HUES64 (cell line): Measurements from ENCODE around the gene INTS7.

Experiments
- H3K27ac ChIP-seq: 2 replicates; pipeline ENCODE4 v1.7.0; 2013; ENCODE audit warnings: low read depth, low read length, inconsistent platforms
- H3K27me3 ChIP-seq: 2 replicates; pipeline ENCODE4 v1.6.1; 2013; ENCODE audit warnings: mild to moderate bottlenecking, low read length; ENCODE audit not compliant: insufficient read depth
- H3K36me3 ChIP-seq: 2 replicates; pipeline ENCODE4 v1.6.1; 2013; ENCODE audit warnings: mild to moderate bottlenecking, low read length; ENCODE audit not compliant: insufficient read depth
- H3K4me1 ChIP-seq: 2 replicates; pipeline ENCODE4 v1.6.1; 2013; ENCODE audit warnings: mild to moderate bottlenecking, low read length, moderate library complexity; ENCODE audit not compliant: insufficient read depth
- H3K4me3 ChIP-seq: 2 replicates; pipeline ENCODE4 v1.5.1; 2013; ENCODE audit warnings: mild to moderate bottlenecking, low read length, moderate library complexity
- H3K9ac ChIP-seq: 2 replicates; pipeline ENCODE4 v1.6.1; 2013; ENCODE audit warnings: mild to moderate bottlenecking, low read depth, low read length
- H3K9me3 ChIP-seq: 2 replicates; pipeline ENCODE4 v1.6.1; 2013; ENCODE audit warnings: low read depth, low read length; ENCODE audit not compliant: insufficient read depth
- WGBS: fragments of 150-250, 120-280 bp; methylation state at CpG from one replicate; pipeline ENCODE4 v1.1.7; 2013; ENCODE audit warnings: missing lambda C conversion rate; 5-methylcytosine and 5-hydroxymethylcytosine counted together

Gene INTS7

DNA sequence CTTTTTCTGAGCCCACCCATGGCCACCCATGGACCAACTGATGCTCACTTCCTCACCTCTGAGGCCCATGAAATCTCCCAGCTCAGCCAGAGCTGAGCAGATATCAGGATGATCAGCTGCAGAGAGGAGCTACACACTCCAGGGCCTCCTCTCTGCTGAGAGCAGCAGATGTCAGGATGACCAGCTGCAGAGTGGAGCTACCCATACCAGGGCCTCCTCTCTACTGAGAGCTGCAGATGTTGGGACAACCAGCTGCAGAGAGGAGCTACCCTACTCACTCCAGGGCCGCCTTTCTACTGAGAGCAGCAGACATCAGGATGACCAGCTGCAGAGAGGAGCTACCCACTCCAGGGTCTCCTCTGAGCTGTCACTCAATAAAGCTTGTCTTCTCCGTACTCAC, 133.4 kb downstream of the INTS7 start:
- no peaks in the 10 kb centered on the region for H3K36me3 ChIP-seq
- H3K27ac ChIP-seq = no peak overlapping the region
- H3K4me1 ChIP-seq = no peaks in the 10 kb centered on the region
- 87% methylated on average over 2 of the region's 2 CpGs for WGBS
- H3K27me3 ChIP-seq = no peaks in the 10 kb centered on the region
- H3K9me3 ChIP-seq = 0 out of 2 replicates have a peak, but pooled peaks cover 6% of the 10 kb centered on the region
- no peak overlapping the region for H3K4me3 ChIP-seq
- H3K9ac ChIP-seq = no peak overlapping the region

DNA sequence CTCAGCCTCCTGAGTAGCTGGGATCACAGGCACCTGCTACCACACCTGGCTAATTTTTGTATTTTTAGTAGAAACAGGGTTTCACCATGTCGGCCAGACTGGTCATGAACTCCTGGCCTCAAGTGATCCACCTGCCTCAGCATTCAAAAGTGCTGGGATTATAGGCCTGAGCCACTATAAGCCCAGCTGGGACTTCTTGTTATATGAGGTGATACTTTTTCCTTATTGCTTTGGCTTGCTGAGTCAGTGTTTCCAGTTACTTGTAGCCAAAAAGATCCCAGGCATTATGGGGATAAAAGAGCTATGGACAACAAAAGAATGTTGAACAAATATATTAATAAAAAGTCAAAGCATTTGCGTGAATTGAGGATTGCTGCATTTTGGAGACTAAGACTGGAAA, 134.9 kb downstream of the INTS7 start:
- Histone ChIP-seq H3K4me3 (no peak overlapping the region), H3K36me3 (no peaks in the 10 kb centered on the region), H3K4me1 (no peaks in the 10 kb centered on the region), H3K9ac (no peak overlapping the region), H3K9me3 (0 out of 2 replicates have a peak, but pooled peaks cover 6% of the 10 kb centered on the region), H3K27ac (no peak overlapping the region), H3K27me3 (no peaks in the 10 kb centered on the region)
- 86% methylated on average over 2 of the region's 2 CpGs for WGBS

DNA sequence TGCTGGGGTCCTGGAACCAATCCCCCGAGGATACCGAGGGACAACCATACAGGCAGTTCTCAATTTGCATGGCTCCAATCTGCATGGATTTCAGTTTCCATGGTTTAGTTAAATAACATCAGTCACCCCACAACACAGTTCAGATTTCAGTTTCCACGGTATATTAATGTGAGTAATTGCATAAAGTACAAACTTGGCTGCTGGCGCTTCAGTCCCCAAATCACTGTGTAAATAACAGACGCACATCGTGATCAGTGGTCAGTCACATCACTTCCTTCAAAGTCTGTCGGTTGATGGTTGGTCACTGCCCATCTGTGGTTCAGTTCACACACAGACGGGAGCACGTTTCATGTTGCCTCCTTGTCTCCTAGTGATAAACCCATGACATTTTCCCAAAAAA, 138.4 kb downstream of the INTS7 start:
- 91% methylated on average over 9 of the region's 9 CpGs for WGBS
- no peak overlapping the region for H3K9ac ChIP-seq
- no peak overlapping the region for H3K27ac ChIP-seq
- no peaks in the 10 kb centered on the region for H3K27me3 ChIP-seq
- no peaks in the 10 kb centered on the region for H3K4me1 ChIP-seq
- H3K9me3 ChIP-seq = 0 out of 2 replicates have a peak, but pooled peaks cover 6% of the 10 kb centered on the region
- no peaks in the 10 kb centered on the region for H3K36me3 ChIP-seq
- no peak overlapping the region for H3K4me3 ChIP-seq

DNA sequence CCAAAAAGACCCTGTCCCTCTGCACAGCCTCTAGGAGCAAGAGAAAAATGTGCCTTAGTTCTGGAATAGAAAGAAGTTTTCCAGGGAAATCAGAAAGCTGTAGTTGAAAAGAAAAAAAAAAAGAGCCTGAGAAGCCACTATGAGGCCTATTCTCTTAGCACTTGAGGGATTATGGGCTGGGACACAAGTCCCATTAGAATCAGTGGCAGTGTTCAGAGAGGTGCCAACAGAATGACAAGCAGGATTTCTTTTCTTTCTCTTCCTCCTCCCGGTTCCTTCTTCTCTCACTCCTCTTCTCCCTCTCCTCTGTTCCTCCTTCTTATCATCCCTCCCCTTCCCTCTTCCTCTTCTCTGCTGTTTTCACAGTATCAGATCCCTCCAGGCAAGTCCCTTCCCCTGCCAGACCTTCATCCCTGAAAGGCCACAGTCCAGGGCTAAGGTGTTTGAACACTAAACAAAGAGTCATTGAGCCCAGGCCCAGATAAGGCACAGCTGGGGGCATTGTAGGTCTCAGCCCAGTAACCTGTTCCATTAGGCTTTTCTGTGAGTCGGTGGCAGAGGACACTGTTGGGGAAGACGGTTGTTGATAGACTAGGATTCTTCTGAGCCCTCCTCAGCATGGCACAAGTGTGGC, 140.1 kb downstream of the INTS7 start:
- H3K4me3 ChIP-seq = no peak overlapping the region
- H3K9ac ChIP-seq = no peak overlapping the region
- H3K27me3 ChIP-seq = no peaks in the 10 kb centered on the region
- H3K27ac ChIP-seq = no peak overlapping the region
- no peaks in the 10 kb centered on the region for H3K4me1 ChIP-seq
- WGBS = 71% methylated on average over 3 of the region's 3 CpGs
- H3K9me3 ChIP-seq = no peaks in the 10 kb centered on the region
- no peaks in the 10 kb centered on the region for H3K36me3 ChIP-seq

DNA sequence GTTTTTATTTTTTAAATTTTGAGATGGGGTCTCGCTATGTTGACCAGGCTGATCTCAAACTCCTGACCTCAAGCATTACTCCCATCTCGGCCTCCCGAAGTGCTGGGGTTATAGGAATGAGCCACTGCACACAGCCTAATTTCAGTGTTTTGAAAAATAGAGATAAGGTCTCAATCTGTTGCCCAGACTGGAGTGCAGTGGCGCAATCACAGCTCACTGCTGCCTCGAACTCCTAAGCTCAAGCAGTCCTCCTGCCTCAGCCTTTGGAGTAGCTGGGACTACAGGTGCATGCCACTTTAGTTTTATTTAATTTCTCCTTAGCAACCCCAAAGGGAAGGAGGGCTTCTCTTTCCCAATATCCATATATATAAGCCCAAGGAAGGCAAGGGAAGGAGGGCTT, 141.0 kb downstream of the INTS7 start:
- no peaks in the 10 kb centered on the region for H3K27me3 ChIP-seq
- H3K36me3 ChIP-seq = no peaks in the 10 kb centered on the region
- H3K27ac ChIP-seq = no peak overlapping the region
- H3K4me1 ChIP-seq = no peaks in the 10 kb centered on the region
- H3K4me3 ChIP-seq = no peak overlapping the region
- 92% methylated on average over 5 of the region's 5 CpGs for WGBS
- no peak overlapping the region for H3K9ac ChIP-seq
- 0 out of 2 replicates have a peak, but pooled peaks cover 3% of the 10 kb centered on the region for H3K9me3 ChIP-seq

DNA sequence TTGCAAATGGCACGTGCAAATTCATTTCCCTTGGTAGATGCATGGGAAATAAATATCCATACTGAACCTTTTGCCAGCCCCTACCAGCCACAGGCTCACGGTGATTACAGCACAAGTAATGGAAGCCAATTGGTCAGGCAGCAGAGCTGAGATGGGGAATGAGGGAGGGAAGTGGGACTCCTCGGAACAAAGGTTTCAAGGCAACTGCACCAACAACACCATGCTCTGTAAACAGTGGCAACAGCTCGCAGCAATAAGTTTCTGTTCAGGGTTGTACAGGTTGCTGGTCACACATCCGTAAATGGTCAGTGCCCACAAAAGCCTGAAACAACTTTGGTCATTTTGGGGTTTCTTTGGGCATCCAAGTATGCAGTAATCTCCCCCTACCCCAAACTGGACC, 142.1 kb downstream of the INTS7 start:
- 82% methylated on average over 5 of the region's 5 CpGs for WGBS
- no peak overlapping the region for H3K9ac ChIP-seq
- H3K9me3 ChIP-seq = 0 out of 2 replicates have a peak, but pooled peaks cover 3% of the 10 kb centered on the region
- no peaks in the 10 kb centered on the region for H3K4me1 ChIP-seq
- no peak overlapping the region for H3K4me3 ChIP-seq
- no peak overlapping the region for H3K27ac ChIP-seq
- H3K36me3 ChIP-seq = no peaks in the 10 kb centered on the region
- H3K27me3 ChIP-seq = 0 out of 2 replicates have a peak, but pooled peaks cover 3% of the 10 kb centered on the region

DNA sequence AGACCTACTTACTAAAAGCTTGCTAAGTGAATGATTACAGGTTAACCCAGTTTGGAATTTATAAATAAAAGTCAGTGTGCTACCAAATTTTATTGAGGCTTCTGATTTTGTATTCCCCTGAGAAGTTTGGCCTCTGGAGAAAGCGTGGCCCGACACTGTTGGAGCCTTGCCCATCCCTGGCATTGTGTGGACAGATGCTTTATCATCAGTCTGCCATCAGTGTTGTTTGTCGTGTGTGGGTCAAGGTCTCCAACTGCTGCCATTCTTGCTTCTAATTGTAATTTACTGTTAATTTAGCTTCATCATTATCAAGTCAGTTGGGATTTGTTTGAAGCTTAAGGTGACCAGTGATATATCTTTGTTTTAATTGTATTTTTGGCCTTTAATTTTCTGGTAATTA, 142.8 kb downstream of the INTS7 start:
- no peaks in the 10 kb centered on the region for H3K36me3 ChIP-seq
- 93% methylated on average over 3 of the region's 3 CpGs for WGBS
- H3K9ac ChIP-seq = no peak overlapping the region
- H3K27me3 ChIP-seq = 0 out of 2 replicates have a peak, but pooled peaks cover 3% of the 10 kb centered on the region
- H3K4me1 ChIP-seq = no peaks in the 10 kb centered on the region
- no peak overlapping the region for H3K27ac ChIP-seq
- no peak overlapping the region for H3K4me3 ChIP-seq
- 0 out of 2 replicates have a peak, but pooled peaks cover 3% of the 10 kb centered on the region for H3K9me3 ChIP-seq

DNA sequence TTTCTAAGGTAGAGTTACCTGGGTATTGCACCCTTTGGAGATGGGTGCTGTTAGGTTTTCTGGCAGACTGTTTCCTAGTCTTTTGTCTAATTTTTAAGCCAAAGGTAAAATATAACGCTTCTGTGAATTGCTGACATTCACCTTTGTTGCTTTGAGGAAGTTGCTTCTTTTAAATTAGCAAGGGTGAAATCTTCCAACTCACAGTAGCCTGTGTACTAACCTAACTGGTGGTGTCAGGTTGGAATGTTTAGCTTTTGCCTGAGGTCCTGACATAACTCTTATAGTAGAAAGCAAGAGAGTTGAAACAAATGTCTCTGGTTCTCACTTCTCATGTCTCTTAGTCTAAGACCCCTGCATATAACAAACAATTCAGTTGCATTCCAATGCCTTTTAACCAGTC, 143.6 kb downstream of the INTS7 start:
- Histone ChIP-seq H3K9ac (no peak overlapping the region), H3K4me1 (no peaks in the 10 kb centered on the region), H3K27me3 (0 out of 2 replicates have a peak, but pooled peaks cover 3% of the 10 kb centered on the region), H3K27ac (no peak overlapping the region), H3K36me3 (no peaks in the 10 kb centered on the region), H3K9me3 (0 out of 2 replicates have a peak, but pooled peaks cover 3% of the 10 kb centered on the region), H3K4me3 (no peak overlapping the region)
- 100% methylated on average over 1 of the region's 1 CpG for WGBS
